H1 (cell line): Measurements from ENCODE around the gene TBC1D4. TPM values are rescaled to one million over a fixed set of nuclear protein-coding genes. Genes with fewer than 3 reads are reported as not detected.

Experiments used
- CTCF ChIA-PET: fragments of 300-600 bp; sonication (Branson Sonifier 250); formaldehyde crosslinking; loops from one replicate; lab custom pipeline; 2021; ENCODE audit not compliant: partially characterized antibody; lab: Charles Lee
- POLR2A ChIA-PET: fragments of 300-600 bp; sonication (Branson Sonifier 250); formaldehyde crosslinking; loops from one replicate; lab custom pipeline; 2021; ENCODE audit warnings: inconsistent platforms; ENCODE audit not compliant: partially characterized antibody; lab: Charles Lee
- DNase-seq, 2 experiments: peaks; one replicate each; pipeline versions ENCODE4 v3.0.0 to v3.0.0-alpha.2; 2010 to 2022; ENCODE audit warnings: low spot score in 2 of 2, low read depth in 1 of 2, mixed read lengths in 1 of 2
- FAIRE-seq: peaks from 2 replicates; lab custom pipeline; 2011; peaks lifted over from hg19 to GRCh38; lab: Jason Lieb, UNC
- H2AFZ ChIP-seq: 2 replicates; pipeline ENCODE4 v1.8.1; 2012; ENCODE audit warnings: low read length, inconsistent platforms
- H2AK5ac ChIP-seq: 2 replicates; pipeline ENCODE4 v1.6.1; 2013; ENCODE audit warnings: low read depth, low read length
- H2BK120ac ChIP-seq: replicated peaks from 2 replicates; pipeline ENCODE3; 2013; ENCODE audit warnings: low read depth, low read length, inconsistent platforms
- H2BK12ac ChIP-seq: 2 replicates; pipeline ENCODE4 v1.6.1; 2013; ENCODE audit warnings: low read depth, low read length
- H2BK15ac ChIP-seq: 2 replicates; pipeline ENCODE4 v1.6.1; 2013; ENCODE audit warnings: low read length
- H2BK20ac ChIP-seq: 2 replicates; pipeline ENCODE4 v1.6.1; 2013; ENCODE audit warnings: low read length
- H2BK5ac ChIP-seq: 2 replicates; pipeline ENCODE4 v1.6.1; 2013; ENCODE audit warnings: low read depth, low read length
- H3K14ac ChIP-seq: 2 replicates; pipeline ENCODE4 v1.6.1; 2013; ENCODE audit warnings: inconsistent platforms; ENCODE audit not compliant: insufficient read length
- H3K18ac ChIP-seq: 2 replicates; pipeline ENCODE4 v1.6.1; 2013; ENCODE audit warnings: low read length; ENCODE audit errors: extremely low read depth
- H3K23ac ChIP-seq: 2 replicates; pipeline ENCODE4 v1.6.1; 2013; ENCODE audit warnings: inconsistent platforms; ENCODE audit not compliant: insufficient read length
- H3K23me2 ChIP-seq: 2 replicates; pipeline ENCODE4 v1.6.1; 2013; ENCODE audit warnings: low read depth, low read length
- H3K27ac ChIP-seq: 2 replicates; pipeline ENCODE4 v1.6.1; 2011; ENCODE audit warnings: low read depth, low read length, inconsistent platforms
- H3K27me3 ChIP-seq, 4 experiments: replicated peaks in 1 of 4; 1 replicate in 1 of 4; 2 replicates in 3 of 4; pipeline versions ENCODE4 v1.6.1 to v1.8.1; 2011 to 2013; ENCODE audit warnings: low read length in 3 of 4, mild to moderate bottlenecking in 3 of 4, inconsistent platforms in 2 of 4, mixed read lengths in 2 of 4, moderate library complexity in 1 of 4; ENCODE audit not compliant: control insufficient read depth in 3 of 4, insufficient read depth in 3 of 4; ENCODE audit errors: extremely low read depth in 1 of 4
- H3K36me3 ChIP-seq, 4 experiments: 2 replicates each; pipeline versions ENCODE4 v1.6.1 to v1.8.1; 2011 to 2013; ENCODE audit warnings: mild to moderate bottlenecking in 4 of 4, low read length in 3 of 4, moderate library complexity in 2 of 4, control low read depth in 1 of 4, inconsistent platforms in 1 of 4; ENCODE audit not compliant: insufficient read depth in 4 of 4, control insufficient read depth in 2 of 4
- H3K4ac ChIP-seq: replicated peaks from 2 replicates; pipeline ENCODE3; 2013; ENCODE audit warnings: low read length, low read depth, mixed read lengths, inconsistent platforms; ENCODE audit not compliant: insufficient read length
- H3K4me1 ChIP-seq, 4 experiments: replicated peaks in 1 of 4; 1 replicate in 1 of 4; 2 replicates in 3 of 4; pipeline versions ENCODE4 v1.6.1 to v1.8.1; 2011 to 2013; ENCODE audit warnings: low read length in 3 of 4, inconsistent platforms in 2 of 4, mixed read lengths in 1 of 4; ENCODE audit not compliant: insufficient read depth in 4 of 4, control insufficient read depth in 3 of 4
- H3K4me2 ChIP-seq, 2 experiments: 2 replicates each; pipeline versions ENCODE4 v1.6.1 to v1.8.1; 2011 to 2013; ENCODE audit warnings: low read depth in 2 of 2, low read length in 2 of 2, control low read depth in 1 of 2, inconsistent platforms in 1 of 2, mild to moderate bottlenecking in 1 of 2; ENCODE audit not compliant: insufficient read depth in 1 of 2
- H3K4me3 ChIP-seq, 4 experiments: fragments of 200-600, 300-600 bp in 1 of 4; sonication (generic), shearing (Covaris generic), sonication (Bioruptor Twin) in 1 of 4; 2 replicates each; pipeline versions ENCODE4 v1.5.1 to v1.8.1; 2011 to 2016; ENCODE audit warnings: low read length in 4 of 4, low read depth in 3 of 4, control low read depth in 2 of 4, inconsistent platforms in 2 of 4, mild to moderate bottlenecking in 2 of 4, mixed read lengths in 1 of 4, moderate library complexity in 1 of 4; ENCODE audit not compliant: insufficient read depth in 2 of 4; ENCODE audit errors: extremely low read depth in 1 of 4
- H3K56ac ChIP-seq: replicated peaks from 2 replicates; pipeline ENCODE3; 2013; ENCODE audit warnings: low read depth, mild to moderate bottlenecking, mixed read lengths, low read length, inconsistent platforms; ENCODE audit not compliant: insufficient read length
- H3K79me1 ChIP-seq: 2 replicates; pipeline ENCODE4 v1.6.1; 2013; ENCODE audit warnings: low read depth, low read length, control low read depth
- H3K79me2 ChIP-seq, 2 experiments: 2 replicates each; pipeline versions ENCODE4 v1.6.1 to v1.8.1; 2012 to 2013; ENCODE audit warnings: low read length in 2 of 2, mild to moderate bottlenecking in 2 of 2, inconsistent platforms in 1 of 2; ENCODE audit not compliant: insufficient read depth in 2 of 2, control insufficient read depth in 1 of 2
- H3K9ac ChIP-seq, 4 experiments: replicated peaks in 1 of 4; 1 replicate in 1 of 4; 2 replicates in 3 of 4; pipeline versions ENCODE4 v1.6.1 to v1.8.1; 2011 to 2013; ENCODE audit warnings: low read depth in 3 of 4, low read length in 3 of 4, control low read depth in 2 of 4, mild to moderate bottlenecking in 2 of 4, moderate library complexity in 2 of 4, inconsistent platforms in 1 of 4; ENCODE audit errors: extremely low read depth in 1 of 4
- H3K9me3 ChIP-seq, 2 experiments: 2 replicates each; pipeline versions ENCODE4 v1.6.1 to v1.8.1; 2012 to 2013; ENCODE audit warnings: mild to moderate bottlenecking in 2 of 2, moderate library complexity in 2 of 2, control low read depth in 1 of 2, inconsistent platforms in 1 of 2, low read depth in 1 of 2, low read length in 1 of 2, mixed read lengths in 1 of 2; ENCODE audit not compliant: insufficient read depth in 2 of 2
- H4K20me1 ChIP-seq, 2 experiments: replicated peaks in 1 of 2; 2 replicates each; pipeline versions ENCODE3 to v1.8.1; 2011 to 2013; ENCODE audit warnings: inconsistent platforms in 2 of 2, low read length in 2 of 2, mild to moderate bottlenecking in 1 of 2; ENCODE audit not compliant: insufficient read depth in 2 of 2, control insufficient read depth in 1 of 2
- H4K5ac ChIP-seq: 2 replicates; pipeline ENCODE4 v1.6.1; 2013; ENCODE audit warnings: low read length, low read depth, mixed read lengths, inconsistent platforms; ENCODE audit not compliant: insufficient read length
- H4K8ac ChIP-seq: 2 replicates; pipeline ENCODE4 v1.8.0; 2013; ENCODE audit warnings: mild to moderate bottlenecking, moderate library complexity, low read length, inconsistent platforms; ENCODE audit not compliant: insufficient read depth; ENCODE audit errors: extremely low read depth
- H4K91ac ChIP-seq: replicated peaks from 2 replicates; pipeline ENCODE3; 2013; ENCODE audit warnings: low read length, mixed read lengths, inconsistent platforms; ENCODE audit not compliant: insufficient read length
- PHF8 ChIP-seq: fragments of 200-600 bp; sonication (generic); conservative IDR thresholded peaks from 2 replicates; pipeline ENCODE4 v1.7.1; 2012; ENCODE audit warnings: low read depth, mild to moderate bottlenecking, inconsistent platforms, low read length, moderate library complexity
- WGBS, 2 experiments: shearing (Covaris generic) in 1 of 2; methylation state at CpG; one replicate each; pipeline versions ENCODE4 v1.1.6 to v1.1.7; 2013 to 2015; ENCODE audit warnings: low lambda C conversion rate in 2 of 2, mixed read lengths in 2 of 2, inconsistent platforms in 1 of 2, low coverage in 1 of 2, missing lambda C conversion rate in 1 of 2; ENCODE audit not compliant: insufficient replicate concordance in 2 of 2, insufficient coverage in 1 of 2, insufficient read length in 1 of 2; ENCODE audit errors: extremely low coverage in 1 of 2, missing lambda C conversion rate in 1 of 2; 5-methylcytosine and 5-hydroxymethylcytosine counted together
- polyA plus RNA-seq, 7 experiments: library from polyadenylated mRNA; depleted of rRNA in 3 of 7; stranded (reverse) in 5 of 7; unstranded in 2 of 7; fragments of >200 nt in 5 of 7; fragments of 200-250 nt in 2 of 7; gene quantifications; 1 replicate in 5 of 7; 2 replicates in 1 of 7; 4 replicates in 1 of 7; pipeline versions ENCODE4 v1.2.1 to v1.2.3, GENCODE V29; 2011 to 2013; ENCODE audit warnings: missing spikeins in 2 of 7, mixed read lengths in 2 of 7
- total RNA-seq: library from RNA; stranded (reverse); fragmentation: NEBNext Ultra II Directional; extraction: Animal tissue kit (Norgen Biotek cat#: 25700); gene quantifications from 2 replicates; pipeline ENCODE4 v1.2.1, GENCODE V29; 2021

TBC1D4 gene
- total and polyA plus RNA-seq, 2 of the 8 experiments (the other 6 are each of a cell fraction or from before 2014, with no cell fraction given): 16.7 to 39.0 TPM

GRCh38 chr13:75465236-75465635 lies 16.7 kb downstream of the TBC1D4 start:
- no peak overlapping the region for H3K27ac ChIP-seq
- no peak overlapping the region for H4K91ac ChIP-seq
- H3K4me3 ChIP-seq: no peak overlapping the region
- no peak overlapping the region for H3K4ac ChIP-seq
- CTCF ChIA-PET: no interaction called here
- no peak overlapping the region for H2AK5ac ChIP-seq
- peaks cover 7 to 14% of the 10 kb centered on the region in 2 experiments; a peak in 3 of 4 replicates for H3K9me3 ChIP-seq
- DNase-seq: no peak
- H3K9ac ChIP-seq: no peak overlapping the region
- no peak overlapping the region for H2BK120ac ChIP-seq
- H4K8ac ChIP-seq: no peak overlapping the region
- WGBS, 2 experiments: 95% methylated on average over 1 of the region's 1 CpG; no CpG with 5 or more reads in 1 of the 2 experiments
- no peak for FAIRE-seq
- H3K27me3 ChIP-seq: no peaks in the 10 kb centered on the region
- H2BK20ac ChIP-seq: no peak overlapping the region
- no peaks in the 10 kb centered on the region for H3K23me2 ChIP-seq
- H3K14ac ChIP-seq: no peak overlapping the region
- no peak overlapping the region for H3K23ac ChIP-seq
- no peak overlapping the region for H3K56ac ChIP-seq
- peaks cover 0 to 10% (median 3%) of the 10 kb centered on the region in 4 experiments; a peak in 3 of 7 replicates for H3K4me1 ChIP-seq
- no peaks in the 10 kb centered on the region for H3K79me1 ChIP-seq
- peaks cover 0 to 54% of the 10 kb centered on the region in 2 experiments; a peak in 2 of 4 replicates for H3K79me2 ChIP-seq
- peaks cover 0 to 3% (median 1%) of the 10 kb centered on the region in 4 experiments; a peak in 1 of 8 replicates for H3K36me3 ChIP-seq
- H2AFZ ChIP-seq: no peak overlapping the region
- H4K5ac ChIP-seq: no peak overlapping the region
- no peaks in the 10 kb centered on the region for H4K20me1 ChIP-seq
- H3K18ac ChIP-seq: no peak overlapping the region
- POLR2A ChIA-PET: interaction anchor here (0.6 kb wide), 1 partner anchor 168 kb away, joined by 3 read pairs; no protein-coding TSS in a partner anchor
- no peak overlapping the region for H2BK15ac ChIP-seq
- H2BK12ac ChIP-seq: no peak overlapping the region
- H2BK5ac ChIP-seq: no peak overlapping the region
- H3K4me2 ChIP-seq: no peak overlapping the region
- TF ChIP-seq PHF8: no peak
